Measurements from ENCODE around the gene SOX6.

Gene SOX6

DNA sequence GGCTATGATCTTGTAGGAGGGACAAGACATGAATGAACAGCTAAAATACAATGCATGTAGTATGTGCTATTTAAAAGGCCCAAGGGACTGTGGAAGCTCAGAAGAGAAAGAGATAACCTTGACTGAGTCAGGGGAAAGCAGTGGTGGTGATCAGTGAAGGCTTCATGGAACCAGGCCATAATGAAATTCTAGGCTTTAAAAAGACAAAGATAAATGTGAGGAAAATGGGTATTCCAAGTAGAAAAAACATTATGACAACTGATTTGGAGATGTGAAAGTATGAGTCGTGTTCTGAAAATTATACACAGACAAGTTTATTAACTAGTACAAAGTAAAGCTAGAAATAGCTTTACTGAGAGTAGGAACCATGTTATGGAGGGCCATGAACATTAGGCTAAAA is 189.8 kb downstream of the SOX6 start:
- no peak for DNase-seq (ENCODE audit: insufficient read length, low spot score)
- TF ChIP-seq, protein P1, sequence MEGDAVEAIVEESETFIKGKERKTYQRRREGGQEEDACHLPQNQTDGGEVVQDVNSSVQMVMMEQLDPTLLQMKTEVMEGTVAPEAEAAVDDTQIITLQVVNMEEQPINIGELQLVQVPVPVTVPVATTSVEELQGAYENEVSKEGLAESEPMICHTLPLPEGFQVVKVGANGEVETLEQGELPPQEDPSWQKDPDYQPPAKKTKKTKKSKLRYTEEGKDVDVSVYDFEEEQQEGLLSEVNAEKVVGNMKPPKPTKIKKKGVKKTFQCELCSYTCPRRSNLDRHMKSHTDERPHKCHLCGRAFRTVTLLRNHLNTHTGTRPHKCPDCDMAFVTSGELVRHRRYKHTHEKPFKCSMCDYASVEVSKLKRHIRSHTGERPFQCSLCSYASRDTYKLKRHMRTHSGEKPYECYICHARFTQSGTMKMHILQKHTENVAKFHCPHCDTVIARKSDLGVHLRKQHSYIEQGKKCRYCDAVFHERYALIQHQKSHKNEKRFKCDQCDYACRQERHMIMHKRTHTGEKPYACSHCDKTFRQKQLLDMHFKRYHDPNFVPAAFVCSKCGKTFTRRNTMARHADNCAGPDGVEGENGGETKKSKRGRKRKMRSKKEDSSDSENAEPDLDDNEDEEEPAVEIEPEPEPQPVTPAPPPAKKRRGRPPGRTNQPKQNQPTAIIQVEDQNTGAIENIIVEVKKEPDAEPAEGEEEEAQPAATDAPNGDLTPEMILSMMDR (IDR thresholded peaks at IDR 0.05; ENCODE audit: insufficient read depth, missing control alignments), result no peak
- FAIRE-seq, result no peak

- DNase-seq (ENCODE audit: insufficient read length, low spot score), result no peak
- TF ChIP-seq, protein P1 (IDR thresholded peaks at IDR 0.05; ENCODE audit: insufficient read depth, missing control alignments), result no peak
- FAIRE-seq, result no peak
Measured at GRCh38 chr11:16160146-16160545, 196.2 kb downstream of the SOX6 start.

DNA sequence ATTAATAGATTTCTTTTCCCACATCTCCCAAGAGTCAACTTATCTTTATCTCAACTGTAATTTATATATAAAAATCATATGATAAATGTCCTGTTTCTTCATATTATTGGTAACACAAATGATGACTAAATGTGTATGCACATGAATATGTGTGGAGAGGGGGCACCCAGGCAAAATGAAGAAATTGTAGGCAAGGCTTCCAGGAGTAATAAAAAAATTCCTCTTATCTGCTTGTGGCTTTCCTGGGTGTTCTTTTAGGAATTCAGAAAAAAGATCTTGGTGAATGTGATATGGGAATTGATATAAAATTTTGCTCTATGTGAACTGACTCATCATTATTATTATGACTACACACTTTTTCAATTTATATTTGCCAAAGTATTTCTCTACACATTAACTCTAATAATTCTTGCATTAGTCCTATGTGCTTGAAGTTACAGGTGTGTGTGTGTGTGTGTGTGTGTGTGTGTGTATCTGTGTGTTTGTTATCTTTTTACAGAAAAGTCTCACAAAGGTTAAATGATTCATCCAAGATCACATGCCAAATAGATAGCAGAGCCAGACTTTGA is 197.8 kb downstream of the SOX6 start:
- no peak for DNase-seq (ENCODE audit: insufficient read length, low spot score)
- no peak for FAIRE-seq
- TF ChIP-seq, protein P1 (IDR thresholded peaks at IDR 0.05; ENCODE audit: insufficient read depth, missing control alignments), result no peak

GRCh38 chr11:16157327-16157726 is 199.0 kb downstream of the SOX6 start:
- FAIRE-seq, result no peak
- DNase-seq (ENCODE audit: insufficient read length, low spot score), result no peak
- TF ChIP-seq, protein P1 (IDR thresholded peaks at IDR 0.05; ENCODE audit: insufficient read depth, missing control alignments), result no peak

DNA sequence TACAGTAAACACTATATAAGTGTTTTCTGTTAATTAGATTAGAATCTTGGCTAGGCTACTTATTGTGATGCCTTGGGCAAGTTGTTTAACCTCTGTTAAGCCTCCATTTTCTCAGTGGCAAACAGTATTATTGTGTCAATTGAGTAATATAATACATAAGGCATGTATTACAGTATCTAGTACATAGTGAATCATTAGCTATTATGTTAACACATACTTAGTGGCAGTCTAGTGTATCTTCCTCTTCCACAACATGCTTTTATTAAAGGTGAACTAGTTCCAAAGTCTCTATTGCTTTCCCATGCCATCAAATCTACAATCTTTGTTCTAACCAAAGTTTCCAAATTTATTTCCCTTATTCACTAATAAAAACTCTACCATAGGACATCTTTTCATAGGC is 200.9 kb downstream of the SOX6 start:
- FAIRE-seq, result no peak
- TF ChIP-seq, protein P1 (IDR thresholded peaks at IDR 0.05; ENCODE audit: insufficient read depth, missing control alignments), result no peak
- DNase-seq (ENCODE audit: insufficient read length, low spot score), result no peak

DNA sequence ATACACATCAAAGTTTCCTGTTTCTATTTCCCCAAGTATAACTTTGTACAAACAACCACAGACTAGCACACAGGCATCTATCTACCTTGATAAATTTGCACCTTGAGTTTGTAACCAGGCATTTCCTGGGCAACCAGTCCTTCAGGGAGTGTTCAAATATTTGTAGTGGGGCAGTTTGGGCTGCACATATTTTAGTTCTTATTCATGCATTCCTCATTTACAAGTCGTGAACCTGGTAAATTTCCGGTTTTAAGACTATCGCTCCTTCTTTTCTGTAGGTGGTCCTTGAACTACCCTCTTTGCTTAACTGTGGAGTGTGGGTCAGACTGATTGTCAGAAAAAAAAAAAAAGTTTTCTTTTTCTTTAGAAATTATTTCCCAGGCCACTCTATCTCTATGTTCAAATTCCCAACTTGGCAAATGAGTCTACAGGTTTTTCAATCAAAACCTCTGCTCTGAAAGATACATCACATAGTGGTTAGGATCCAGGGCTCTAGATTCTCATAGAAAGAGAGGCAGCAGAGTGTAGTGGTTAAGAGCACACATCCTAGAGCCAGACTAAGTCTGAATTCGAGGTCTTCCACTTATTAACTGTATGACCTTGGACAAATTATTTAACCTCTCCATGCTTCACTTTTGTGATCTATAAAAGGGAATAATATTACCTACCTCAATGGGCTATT is 201.5 kb downstream of the SOX6 start:
- FAIRE-seq (no peak), DNase-seq (ENCODE audit: insufficient read length, low spot score) (no peak)
- TF ChIP-seq, protein P1 (IDR thresholded peaks at IDR 0.05; ENCODE audit: insufficient read depth, missing control alignments), result no peak

DNA sequence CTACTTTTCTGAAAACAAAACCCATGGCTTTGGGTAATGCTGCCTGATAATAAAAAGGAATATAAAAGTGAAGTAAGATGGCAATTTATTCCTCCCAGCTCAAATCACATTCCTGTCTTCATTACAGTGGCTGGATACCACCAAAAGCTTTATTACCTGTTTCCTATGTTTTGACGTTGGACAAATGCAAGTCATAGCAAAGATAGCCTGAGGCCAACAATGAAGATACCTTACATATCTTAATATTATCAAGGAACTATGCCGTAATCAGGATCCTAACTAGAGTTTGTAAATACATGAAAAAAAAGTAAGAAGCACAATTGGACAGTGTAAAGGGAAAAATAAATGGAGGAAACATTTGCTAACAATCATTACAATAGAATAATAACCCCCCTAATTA is 202.4 kb downstream of the SOX6 start:
- TF ChIP-seq, protein P1 (IDR thresholded peaks at IDR 0.05; ENCODE audit: insufficient read depth, missing control alignments), result no peak
- no peak for DNase-seq (ENCODE audit: insufficient read length, low spot score)
- FAIRE-seq, result no peak
